ENCODE results near the gene FAM234B. TPM values are rescaled to one million over a fixed set of nuclear protein-coding genes. Genes with fewer than 3 reads are reported as not detected.

The FAM234B gene
- total RNA-seq, 1 experiment from 2014 or later: 5.6 TPM

DNA sequence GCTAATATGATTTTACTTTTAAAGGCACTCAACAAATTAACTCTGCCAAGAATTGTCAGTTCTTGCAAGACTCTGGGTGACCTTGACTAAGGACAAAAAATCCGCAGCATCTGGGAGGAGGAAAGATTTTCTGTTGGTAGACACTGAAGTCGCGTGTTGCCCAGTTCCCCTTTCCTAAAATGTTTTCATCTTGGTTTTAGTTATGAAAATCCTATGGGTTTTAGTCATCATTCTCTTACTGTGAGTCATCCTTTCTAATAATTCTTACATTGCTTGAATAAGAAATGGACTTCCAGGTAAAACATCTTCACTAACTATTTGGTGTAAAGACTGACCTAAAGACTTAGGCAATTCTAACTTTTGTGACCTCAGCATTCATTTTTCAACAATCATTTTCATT is 50.2 kb downstream of the FAM234B start:
- no peaks in the 10 kb centered on the region for H3K27me3 ChIP-seq (ENCODE audit: low read length)
- no peak overlapping the region for H3K9ac ChIP-seq (ENCODE audit: low read length)
- no peak for DNase-seq
- no peaks in the 10 kb centered on the region for H3K79me2 ChIP-seq (ENCODE audit: low read length)
- H4K20me1 ChIP-seq (ENCODE audit: insufficient read depth, low read depth, low read length): no peaks in the 10 kb centered on the region
- H3K9me3 ChIP-seq (ENCODE audit: low read length): no peaks in the 10 kb centered on the region
- no peak overlapping the region for H3K4me2 ChIP-seq (ENCODE audit: low read depth, low read length, poor library complexity, severe bottlenecking)
- peaks cover 25% of the 10 kb centered on the region for H3K4me1 ChIP-seq (ENCODE audit: low read length)
- no peak overlapping the region for H3K4me3 ChIP-seq (ENCODE audit: low read length)
- no peaks in the 10 kb centered on the region for H3K9me2 ChIP-seq (replicated peaks; ENCODE audit: insufficient read depth, low read length)
- H3K27ac ChIP-seq (ENCODE audit: low read length): no peak overlapping the region
- H2AFZ ChIP-seq (ENCODE audit: low read length): no peak overlapping the region
- H3K36me3 ChIP-seq (ENCODE audit: insufficient read depth, low read length): no peaks in the 10 kb centered on the region

GRCh38 chr12:13095266-13095995 is 51.2 kb downstream of the FAM234B start:
- no peaks in the 10 kb centered on the region for H3K79me2 ChIP-seq (ENCODE audit: low read length)
- peaks cover 33% of the 10 kb centered on the region for H3K4me1 ChIP-seq (ENCODE audit: low read length)
- no peak for DNase-seq
- H3K27me3 ChIP-seq (ENCODE audit: low read length): no peaks in the 10 kb centered on the region
- no peaks in the 10 kb centered on the region for H3K9me2 ChIP-seq (replicated peaks; ENCODE audit: insufficient read depth, low read length)
- H2AFZ ChIP-seq (ENCODE audit: low read length): no peak overlapping the region
- no peaks in the 10 kb centered on the region for H3K9me3 ChIP-seq (ENCODE audit: low read length)
- H3K9ac ChIP-seq (ENCODE audit: low read length): no peak overlapping the region
- no peaks in the 10 kb centered on the region for H4K20me1 ChIP-seq (ENCODE audit: insufficient read depth, low read depth, low read length)
- no peak overlapping the region for H3K4me2 ChIP-seq (ENCODE audit: low read depth, low read length, poor library complexity, severe bottlenecking)
- H3K4me3 ChIP-seq (ENCODE audit: low read length): no peak overlapping the region
- no peak overlapping the region for H3K27ac ChIP-seq (ENCODE audit: low read length)
- H3K36me3 ChIP-seq (ENCODE audit: insufficient read depth, low read length): no peaks in the 10 kb centered on the region

DNA sequence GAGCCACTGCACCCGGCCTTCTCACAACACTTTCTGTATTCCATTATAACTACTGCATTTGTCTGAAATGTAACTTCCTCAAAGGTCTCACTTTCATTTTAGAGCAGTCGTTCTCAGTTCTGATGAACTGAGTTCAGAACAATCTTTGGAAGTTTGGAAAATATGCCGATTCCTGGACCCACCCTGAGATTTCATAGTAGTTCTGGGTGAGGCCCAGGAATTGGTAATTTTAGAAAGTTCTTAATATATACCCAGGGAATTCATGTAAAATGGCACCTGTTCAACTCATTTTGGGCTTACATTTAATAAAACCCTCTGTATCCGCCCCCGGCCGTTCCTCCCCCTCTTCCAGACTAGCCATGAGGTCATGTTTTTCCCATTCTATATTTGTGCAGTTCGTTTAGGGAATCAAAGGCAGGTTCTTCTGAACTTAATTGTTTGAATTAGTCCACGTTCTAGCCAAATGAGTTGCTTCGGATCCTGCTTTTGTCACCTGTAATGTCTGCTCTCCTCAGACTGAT is 53.4 kb downstream of the FAM234B start:
- Histone ChIP-seq H3K4me3 (ENCODE audit: low read length) (peak overlapping the region; percentile 70), H3K4me1 (ENCODE audit: low read length) (peaks cover 45% of the 10 kb centered on the region)

DNA sequence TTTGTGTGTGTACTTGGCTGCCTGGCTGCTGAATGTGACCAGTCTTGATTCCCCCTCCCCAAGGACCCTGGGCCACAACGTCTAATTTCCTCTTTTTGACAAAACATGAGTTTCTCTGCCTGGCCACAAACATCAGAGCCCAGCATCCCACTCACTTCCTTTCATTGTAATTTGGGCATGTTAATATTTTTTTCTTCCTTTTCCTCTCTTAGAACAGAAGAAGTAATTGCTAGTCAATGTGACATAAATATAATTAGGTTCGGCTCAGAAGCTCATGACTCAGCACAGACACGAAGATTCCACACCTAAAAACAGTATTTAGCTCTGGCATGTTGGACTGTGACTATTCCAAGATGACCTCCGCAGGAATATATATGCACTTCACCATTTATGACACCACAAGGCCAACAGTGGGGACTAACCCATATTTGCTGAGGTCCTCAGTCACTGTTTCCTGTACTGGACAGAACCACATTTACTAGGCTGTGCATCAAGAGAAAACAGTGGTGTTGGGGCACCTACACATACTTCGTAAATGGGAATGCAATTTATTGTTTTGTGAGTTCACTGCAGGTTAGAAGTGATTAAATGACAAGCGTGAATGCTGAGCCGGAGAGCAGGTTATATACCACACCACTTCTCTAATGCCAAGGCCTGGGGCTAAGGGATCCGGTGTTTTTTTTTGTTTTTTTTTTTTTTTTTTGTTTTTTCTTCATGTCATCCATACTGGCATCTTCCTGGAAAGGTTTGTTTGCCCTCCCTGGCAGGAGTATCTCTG is 55.1 kb downstream of the FAM234B start:
- Histone ChIP-seq H3K27me3 (ENCODE audit: low read length) (no peaks in the 10 kb centered on the region), H3K4me2 (ENCODE audit: low read depth, low read length, poor library complexity, severe bottlenecking) (peak overlapping the region; percentile 98), H3K79me2 (ENCODE audit: low read length) (no peaks in the 10 kb centered on the region), H4K20me1 (ENCODE audit: insufficient read depth, low read depth, low read length) (no peaks in the 10 kb centered on the region), H2AFZ (ENCODE audit: low read length) (peak overlapping the region; percentile 76; the same call in 1 of the 2 replicates), H3K4me3 (ENCODE audit: low read length) (no peak overlapping the region), H3K36me3 (ENCODE audit: insufficient read depth, low read length) (no peaks in the 10 kb centered on the region), H3K9me2 (replicated peaks; ENCODE audit: insufficient read depth, low read length) (no peaks in the 10 kb centered on the region), H3K9me3 (ENCODE audit: low read length) (no peaks in the 10 kb centered on the region), H3K9ac (ENCODE audit: low read length) (peak overlapping the region; percentile 48; the same call in 1 of the 2 replicates), H3K4me1 (ENCODE audit: low read length) (peaks cover 45% of the 10 kb centered on the region), H3K27ac (ENCODE audit: low read length) (peak overlapping the region; percentile 3; the same call in 1 of the 2 replicates)
- peak; percentile 48 for DNase-seq

More for the DNA sequence above, 53.4 kb downstream of the FAM234B start:
- Histone ChIP-seq H3K79me2 (ENCODE audit: low read length) (no peaks in the 10 kb centered on the region), H2AFZ (ENCODE audit: low read length) (peak overlapping the region; percentile 100), H3K9me3 (ENCODE audit: low read length) (no peaks in the 10 kb centered on the region), H3K4me2 (ENCODE audit: low read depth, low read length, poor library complexity, severe bottlenecking) (peak overlapping the region; percentile 98), H3K27ac (ENCODE audit: low read length) (no peak overlapping the region), H3K9me2 (replicated peaks; ENCODE audit: insufficient read depth, low read length) (no peaks in the 10 kb centered on the region), H4K20me1 (ENCODE audit: insufficient read depth, low read depth, low read length) (no peaks in the 10 kb centered on the region), H3K27me3 (ENCODE audit: low read length) (no peaks in the 10 kb centered on the region), H3K36me3 (ENCODE audit: insufficient read depth, low read length) (no peaks in the 10 kb centered on the region), H3K9ac (ENCODE audit: low read length) (peak overlapping the region; percentile 63)
- no peak for DNase-seq

DNA sequence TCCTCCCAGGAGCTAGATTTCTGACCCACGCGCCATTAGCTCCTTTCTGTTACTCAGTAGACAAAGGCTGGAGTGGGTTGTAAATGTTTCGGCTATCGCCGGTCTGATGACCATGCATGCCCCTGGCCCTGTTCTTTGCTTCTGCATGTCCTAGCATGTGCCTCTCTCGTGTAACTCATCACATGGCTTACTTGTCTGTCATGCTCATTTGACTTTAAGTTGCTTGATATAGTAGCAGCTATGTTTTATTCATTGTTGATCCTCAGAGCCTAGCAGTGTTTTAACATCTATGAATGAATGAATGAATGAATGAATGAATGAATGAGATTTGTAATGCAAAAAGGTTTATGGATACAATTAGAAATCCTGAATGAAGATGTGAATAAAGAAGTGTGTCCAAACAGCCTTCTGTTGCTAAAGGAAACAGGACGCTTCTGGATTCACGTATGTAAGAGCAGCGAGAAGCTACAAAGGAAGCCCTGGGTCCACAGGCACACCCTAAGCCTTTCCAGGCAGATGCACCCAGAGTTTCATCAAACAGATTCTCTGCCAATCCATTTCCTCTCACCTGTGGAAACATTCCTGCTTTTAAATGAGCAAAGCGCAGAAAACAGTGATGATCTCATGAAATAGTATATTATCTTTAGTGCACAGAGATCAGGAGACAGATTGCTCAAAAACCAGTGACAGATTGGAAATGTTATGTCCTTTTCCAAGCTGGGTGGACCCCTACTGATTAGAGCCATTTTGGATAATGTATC is 55.8 kb downstream of the FAM234B start:
- Histone ChIP-seq H3K4me1 (ENCODE audit: low read length) (peaks cover 45% of the 10 kb centered on the region), H3K79me2 (ENCODE audit: low read length) (no peaks in the 10 kb centered on the region), H3K9me3 (ENCODE audit: low read length) (no peaks in the 10 kb centered on the region), H3K9ac (ENCODE audit: low read length) (no peak overlapping the region; the same call in 1 of the 2 replicates), H2AFZ (ENCODE audit: low read length) (peak overlapping the region; percentile 39; the same call in 1 of the 2 replicates), H3K9me2 (replicated peaks; ENCODE audit: insufficient read depth, low read length) (no peaks in the 10 kb centered on the region), H4K20me1 (ENCODE audit: insufficient read depth, low read depth, low read length) (no peaks in the 10 kb centered on the region), H3K27me3 (ENCODE audit: low read length) (no peaks in the 10 kb centered on the region), H3K4me2 (ENCODE audit: low read depth, low read length, poor library complexity, severe bottlenecking) (peak overlapping the region; percentile 87), H3K27ac (ENCODE audit: low read length) (no peak overlapping the region), H3K36me3 (ENCODE audit: insufficient read depth, low read length) (no peaks in the 10 kb centered on the region), H3K4me3 (ENCODE audit: low read length) (peak overlapping the region; percentile 75; the same call in 1 of the 2 replicates)
- no peak for DNase-seq

- H3K9ac ChIP-seq (ENCODE audit: low read length): peak overlapping the region; percentile 71
- no peaks in the 10 kb centered on the region for H3K27me3 ChIP-seq (ENCODE audit: low read length)
- H3K4me2 ChIP-seq (ENCODE audit: low read depth, low read length, poor library complexity, severe bottlenecking): peak overlapping the region; percentile 87
- H3K79me2 ChIP-seq (ENCODE audit: low read length): no peaks in the 10 kb centered on the region
- peak overlapping the region; percentile 39; the same call in 1 of the 2 replicates for H2AFZ ChIP-seq (ENCODE audit: low read length)
- no peaks in the 10 kb centered on the region for H3K36me3 ChIP-seq (ENCODE audit: insufficient read depth, low read length)
- peak overlapping the region; percentile 75 for H3K4me3 ChIP-seq (ENCODE audit: low read length)
- H3K9me3 ChIP-seq (ENCODE audit: low read length): no peaks in the 10 kb centered on the region
- DNase-seq: no peak
- no peak overlapping the region for H3K27ac ChIP-seq (ENCODE audit: low read length)
- H4K20me1 ChIP-seq (ENCODE audit: insufficient read depth, low read depth, low read length): no peaks in the 10 kb centered on the region
- H3K9me2 ChIP-seq (replicated peaks; ENCODE audit: insufficient read depth, low read length): no peaks in the 10 kb centered on the region
- H3K4me1 ChIP-seq (ENCODE audit: low read length): peaks cover 45% of the 10 kb centered on the region
These were observed 56.4 kb downstream of the FAM234B start for GRCh38 chr12:13100605-13100881.

GRCh38 chr12:13100882-13101769 is 56.9 kb downstream of the FAM234B start:
- H3K4me2 ChIP-seq (ENCODE audit: low read depth, low read length, poor library complexity, severe bottlenecking): peak overlapping the region; percentile 87
- peak overlapping the region; percentile 94 for H2AFZ ChIP-seq (ENCODE audit: low read length)
- H3K79me2 ChIP-seq (ENCODE audit: low read length): no peaks in the 10 kb centered on the region
- no peaks in the 10 kb centered on the region for H4K20me1 ChIP-seq (ENCODE audit: insufficient read depth, low read depth, low read length)
- peak; percentile 93 for DNase-seq
- no peaks in the 10 kb centered on the region for H3K27me3 ChIP-seq (ENCODE audit: low read length)
- H3K9ac ChIP-seq (ENCODE audit: low read length): peak overlapping the region; percentile 71
- peaks cover 45% of the 10 kb centered on the region for H3K4me1 ChIP-seq (ENCODE audit: low read length)
- peak overlapping the region; percentile 75 for H3K4me3 ChIP-seq (ENCODE audit: low read length)
- no peaks in the 10 kb centered on the region for H3K9me2 ChIP-seq (replicated peaks; ENCODE audit: insufficient read depth, low read length)
- H3K36me3 ChIP-seq (ENCODE audit: insufficient read depth, low read length): no peaks in the 10 kb centered on the region
- no peak overlapping the region for H3K27ac ChIP-seq (ENCODE audit: low read length)
- H3K9me3 ChIP-seq (ENCODE audit: low read length): no peaks in the 10 kb centered on the region
